Right atrium auricular region (tissue), 2 donors: Measurements from ENCODE around the gene GPC3. TPM values are rescaled to one million over a fixed set of nuclear protein-coding genes. Genes with fewer than 3 reads are reported as not detected.
A peak's percentile ranks its signal among the peaks of the same experiment; 100 is the strongest.

Experiments used
- DNase-seq: peaks from one replicate; pipeline ENCODE4 v3.0.0-alpha.2; 2019; ENCODE audit warnings: low spot score
- H3K27ac ChIP-seq, 2 donors: fragments of 200-600 bp; sonication (generic); 1 replicate in 1 of 2; 2 replicates in 1 of 2; pipeline ENCODE4 v1.5.1; 2016 to 2019
- H3K27me3 ChIP-seq, 2 donors: fragments of 200-600 bp; sonication (generic); one replicate each; pipeline versions ENCODE4 v1.5.1 to v1.6.0; 2017 to 2019
- H3K36me3 ChIP-seq: fragments of 200-600 bp; sonication (generic); one replicate; pipeline ENCODE4 v1.5.1; 2016
- H3K4me1 ChIP-seq, 2 donors: fragments of 200-600 bp; sonication (generic); one replicate each; pipeline versions ENCODE4 v1.5.1 to v1.6.0; 2017 to 2019
- H3K4me3 ChIP-seq, 2 donors: fragments of 200-600 bp; sonication (generic); 1 replicate in 1 of 2; 2 replicates in 1 of 2; pipeline ENCODE4 v1.5.1; 2017 to 2019; ENCODE audit warnings: mild to moderate bottlenecking in 1 of 2, moderate library complexity in 1 of 2
- H3K9me3 ChIP-seq, 2 donors: fragments of 200-600 bp; sonication (generic); one replicate each; pipeline ENCODE4 v1.5.1; 2019
- total RNA-seq, 2 donors: library from RNA; depleted of rRNA; stranded (reverse); fragments of >200 nt; gene quantifications; one replicate each; pipeline ENCODE4 v1.1.0, GENCODE V29; 2016
- TF ChIP-seq, protein P1 (sequence below), 2 donors: fragments of 200-600 bp; sonication (generic); IDR thresholded peaks; one replicate each; pipeline ENCODE4 v1.5.1; 2019; ENCODE audit warnings: antibody characterized with exemption in 2 of 2

The GPC3 gene
- total RNA-seq, 2 donors from 2014 or later: 3.5 to 18.6 TPM

DNA sequence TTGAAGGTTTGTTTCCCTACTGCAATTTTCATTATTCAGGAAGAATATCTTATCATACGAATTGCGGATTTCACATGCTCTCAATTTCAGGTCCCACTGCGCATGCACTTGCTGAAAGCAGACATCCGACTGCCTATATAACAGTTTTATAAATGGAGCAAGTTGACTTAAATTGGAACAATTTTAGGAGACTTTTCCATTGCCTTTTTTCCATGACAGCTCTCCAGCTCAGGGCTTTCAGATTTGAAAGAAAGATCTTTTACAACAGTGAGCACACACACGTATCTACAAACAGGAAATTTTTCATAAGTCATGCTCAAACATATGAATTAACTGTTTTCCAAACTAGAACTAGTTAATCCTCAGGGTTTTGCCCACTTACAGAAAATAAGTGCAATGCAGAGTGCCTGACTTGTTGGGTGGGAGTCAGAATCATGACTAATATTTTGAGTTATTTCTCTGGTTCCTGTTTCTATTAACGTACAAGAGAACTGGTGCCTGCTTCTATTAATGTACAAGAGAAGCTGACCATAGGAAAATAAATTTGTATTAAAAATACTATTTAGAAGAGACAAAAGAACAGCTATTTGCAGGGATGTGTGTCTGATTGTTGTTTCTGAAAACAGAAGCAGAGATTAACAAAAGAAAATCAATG lies 137.9 kb downstream of the GPC3 start:
- H3K4me1 ChIP-seq: no peaks in the 10 kb centered on the region
- DNase-seq: no peak
- no peak overlapping the region for H3K4me3 ChIP-seq
- no peaks in the 10 kb centered on the region for H3K36me3 ChIP-seq
- TF ChIP-seq, protein P1, sequence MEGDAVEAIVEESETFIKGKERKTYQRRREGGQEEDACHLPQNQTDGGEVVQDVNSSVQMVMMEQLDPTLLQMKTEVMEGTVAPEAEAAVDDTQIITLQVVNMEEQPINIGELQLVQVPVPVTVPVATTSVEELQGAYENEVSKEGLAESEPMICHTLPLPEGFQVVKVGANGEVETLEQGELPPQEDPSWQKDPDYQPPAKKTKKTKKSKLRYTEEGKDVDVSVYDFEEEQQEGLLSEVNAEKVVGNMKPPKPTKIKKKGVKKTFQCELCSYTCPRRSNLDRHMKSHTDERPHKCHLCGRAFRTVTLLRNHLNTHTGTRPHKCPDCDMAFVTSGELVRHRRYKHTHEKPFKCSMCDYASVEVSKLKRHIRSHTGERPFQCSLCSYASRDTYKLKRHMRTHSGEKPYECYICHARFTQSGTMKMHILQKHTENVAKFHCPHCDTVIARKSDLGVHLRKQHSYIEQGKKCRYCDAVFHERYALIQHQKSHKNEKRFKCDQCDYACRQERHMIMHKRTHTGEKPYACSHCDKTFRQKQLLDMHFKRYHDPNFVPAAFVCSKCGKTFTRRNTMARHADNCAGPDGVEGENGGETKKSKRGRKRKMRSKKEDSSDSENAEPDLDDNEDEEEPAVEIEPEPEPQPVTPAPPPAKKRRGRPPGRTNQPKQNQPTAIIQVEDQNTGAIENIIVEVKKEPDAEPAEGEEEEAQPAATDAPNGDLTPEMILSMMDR (IDR thresholded peaks at IDR 0.05): no peak
- H3K27ac ChIP-seq: no peak overlapping the region
- H3K9me3 ChIP-seq: no peaks in the 10 kb centered on the region
- no peaks in the 10 kb centered on the region for H3K27me3 ChIP-seq

DNA sequence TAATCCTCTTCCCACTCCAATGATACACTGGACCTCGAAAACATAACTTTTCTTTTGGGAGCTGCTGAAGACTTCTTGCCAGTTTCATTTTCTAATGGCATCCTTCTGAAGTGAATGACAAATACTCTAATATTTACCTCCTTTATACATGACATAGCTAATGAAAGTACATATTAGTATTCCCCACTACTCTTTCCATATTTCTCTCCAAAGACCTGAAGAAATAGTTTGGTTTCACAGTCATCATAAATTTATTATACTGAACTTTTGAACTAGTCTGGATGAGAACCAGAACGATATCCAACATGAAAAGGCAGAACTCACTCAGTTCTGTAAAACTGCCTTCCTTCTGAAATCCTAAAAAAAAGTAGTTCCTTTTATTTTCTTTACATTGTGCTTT lies 139.1 kb downstream of the GPC3 start:
- no peaks in the 10 kb centered on the region for H3K36me3 ChIP-seq
- no peak overlapping the region for H3K4me3 ChIP-seq
- TF ChIP-seq, protein P1 (IDR thresholded peaks at IDR 0.05): no peak
- H3K27ac ChIP-seq: no peak overlapping the region
- no peak for DNase-seq
- H3K27me3 ChIP-seq: no peaks in the 10 kb centered on the region
- H3K9me3 ChIP-seq: no peaks in the 10 kb centered on the region
- no peaks in the 10 kb centered on the region for H3K4me1 ChIP-seq

DNA sequence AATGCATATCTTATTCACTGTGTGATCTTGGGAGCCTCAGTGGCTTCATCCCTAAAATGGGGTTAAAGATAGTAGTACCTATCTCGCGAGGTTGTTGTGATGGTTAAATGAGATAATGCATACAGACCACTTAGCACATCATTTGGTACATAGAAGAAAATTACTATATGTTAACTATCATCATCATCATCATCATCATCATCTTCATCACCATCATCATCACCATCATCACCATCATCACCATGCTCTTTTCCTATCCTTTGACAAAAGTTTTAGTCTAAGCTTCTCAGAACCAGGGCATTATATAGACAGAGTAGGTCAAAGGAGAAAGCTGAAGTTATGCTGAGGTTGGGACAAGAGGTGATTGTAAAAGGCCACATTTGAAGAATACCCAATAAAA lies 145.0 kb downstream of the GPC3 start:
- DNase-seq: no peak
- Histone ChIP-seq H3K9me3 (no peaks in the 10 kb centered on the region), H3K36me3 (no peaks in the 10 kb centered on the region), H3K27me3 (no peaks in the 10 kb centered on the region), H3K27ac (no peak overlapping the region), H3K4me3 (no peak overlapping the region), H3K4me1 (no peaks in the 10 kb centered on the region)
- TF ChIP-seq, protein P1 (IDR thresholded peaks at IDR 0.05): no peak

DNA sequence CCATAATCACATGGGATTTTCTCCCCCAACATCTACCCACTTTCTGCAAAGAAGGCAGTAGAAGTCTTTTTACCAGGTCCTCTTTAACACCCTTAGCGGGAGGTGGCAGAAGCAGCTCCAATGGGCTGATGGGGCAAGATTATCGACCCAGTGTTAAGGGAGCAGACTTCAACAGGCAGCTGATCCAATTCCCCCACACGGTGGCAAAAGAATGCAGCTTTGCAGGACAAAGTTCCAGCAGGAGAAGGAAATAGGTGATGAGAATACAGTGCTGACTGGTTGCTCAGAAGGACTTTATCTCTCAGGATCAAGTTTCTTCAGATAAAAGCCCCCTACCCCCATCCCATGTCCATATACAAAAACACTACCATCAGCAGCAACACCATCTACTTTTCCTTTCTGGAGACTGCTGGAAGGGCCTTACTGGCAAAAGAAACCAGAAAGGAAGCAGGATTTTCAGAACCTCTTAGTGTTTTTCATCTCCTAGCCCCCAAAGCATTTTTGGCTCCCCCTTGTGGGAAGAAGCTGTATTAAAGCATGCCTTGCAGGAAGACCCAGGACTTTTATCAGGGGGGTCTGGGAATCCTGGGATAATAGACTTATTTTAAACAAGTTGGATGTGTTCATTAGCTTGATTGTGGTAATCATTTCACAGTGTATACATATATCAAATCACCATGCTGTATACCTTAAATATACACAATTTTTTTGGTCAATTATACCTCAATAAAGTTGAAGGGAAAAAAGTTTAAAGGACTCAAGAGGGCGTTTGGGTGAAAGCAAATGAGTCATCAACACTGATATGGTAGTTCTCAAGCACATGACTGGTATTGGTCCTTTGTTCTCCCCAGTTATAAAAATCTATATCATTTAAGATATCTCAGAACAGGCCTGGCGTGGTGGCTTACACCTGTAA lies 146.4 kb downstream of the GPC3 start:
- no peak for DNase-seq
- H3K4me1 ChIP-seq: no peaks in the 10 kb centered on the region
- H3K4me3 ChIP-seq: no peak overlapping the region
- TF ChIP-seq, protein P1 (IDR thresholded peaks at IDR 0.05): peak; percentile 54 to 69
- no peak overlapping the region for H3K27ac ChIP-seq
- H3K9me3 ChIP-seq: no peaks in the 10 kb centered on the region
- H3K36me3 ChIP-seq: no peaks in the 10 kb centered on the region
- H3K27me3 ChIP-seq: no peaks in the 10 kb centered on the region

DNA sequence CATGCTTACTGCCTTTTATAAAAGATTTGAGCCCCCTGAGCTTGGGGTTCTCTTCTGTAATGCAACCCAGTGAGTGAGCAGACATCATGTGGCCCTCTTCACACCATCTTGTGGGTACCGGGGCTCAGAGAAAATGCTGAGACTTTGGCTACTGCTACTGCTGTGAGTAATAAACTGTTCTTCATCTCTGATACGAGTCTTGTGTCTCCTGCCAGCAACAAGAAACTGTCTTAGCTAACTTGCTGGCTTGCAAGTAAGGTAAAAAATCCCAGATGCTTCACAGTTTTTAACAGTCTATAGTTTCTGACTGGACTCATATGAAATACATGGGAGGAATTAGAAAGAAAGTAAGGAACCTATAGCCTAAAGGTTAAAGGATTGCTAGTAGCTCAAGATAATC lies 148.3 kb downstream of the GPC3 start:
- H3K9me3 ChIP-seq: no peaks in the 10 kb centered on the region
- DNase-seq: no peak
- no peaks in the 10 kb centered on the region for H3K27me3 ChIP-seq
- H3K36me3 ChIP-seq: no peaks in the 10 kb centered on the region
- H3K4me3 ChIP-seq: no peak overlapping the region
- no peaks in the 10 kb centered on the region for H3K4me1 ChIP-seq
- H3K27ac ChIP-seq: no peak overlapping the region
- TF ChIP-seq, protein P1 (IDR thresholded peaks at IDR 0.05): no peak
